SH-SY5Y (cell line): ENCODE results near the gene TBC1D16.

ENCODE experiments used
- GATA2 ChIP-seq: IDR thresholded peaks from 2 replicates; pipeline ENCODE4 v1.6.1; 2011; ENCODE audit warnings: mild to moderate bottlenecking, low read depth, low read length
- GATA3 ChIP-seq: IDR thresholded peaks from 2 replicates; pipeline ENCODE4 v1.6.1; 2011; ENCODE audit warnings: low read depth, mild to moderate bottlenecking, low read length, moderate library complexity

DNA sequence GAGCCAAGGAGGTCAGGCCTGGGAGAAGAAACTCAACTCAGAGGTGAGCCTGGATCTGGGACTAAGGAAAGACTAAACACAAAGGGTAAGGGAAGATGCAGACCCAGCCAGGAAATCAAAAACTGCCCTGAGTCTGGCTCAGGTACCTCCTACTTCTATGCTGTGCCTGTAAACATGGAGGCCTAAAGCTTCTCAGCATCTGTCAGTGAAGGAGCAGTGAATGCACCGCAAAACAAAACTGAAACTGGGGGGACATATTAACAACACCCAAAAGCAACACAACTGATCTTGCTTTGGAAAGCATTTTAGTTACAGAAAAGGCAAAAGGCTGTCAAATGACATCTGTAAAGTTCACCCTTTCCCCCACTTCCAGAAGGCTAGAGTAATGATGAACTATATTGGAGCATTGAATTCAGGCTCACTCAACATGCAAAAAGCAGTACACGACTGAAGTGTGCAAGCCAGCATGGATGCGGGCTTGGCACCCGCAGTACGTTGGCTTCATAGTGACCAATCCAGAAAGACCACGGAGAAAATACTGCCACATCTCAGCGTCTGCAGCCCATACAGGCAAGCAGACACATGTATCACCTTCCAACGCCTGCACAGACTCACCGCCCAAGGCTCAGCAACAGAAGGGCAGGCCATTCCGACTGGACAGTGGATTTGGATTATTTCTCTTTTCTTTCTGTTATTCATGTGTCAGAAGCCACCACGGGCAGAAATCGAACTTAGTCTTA, 3.8 kb downstream of the TBC1D16 start:
- no peak for TF ChIP-seq GATA3
- no peak for TF ChIP-seq GATA2
